GM15510 (cell line): ENCODE measurements around the gene KCNMA1.

ENCODE experiments used
- POLR2A ChIP-seq: IDR thresholded peaks from 3 replicates; pipeline ENCODE4 v1.6.1; 2011; ENCODE audit warnings: borderline replicate concordance; ENCODE audit not compliant: insufficient read length; ENCODE audit errors: extremely low read depth

The KCNMA1 gene

DNA sequence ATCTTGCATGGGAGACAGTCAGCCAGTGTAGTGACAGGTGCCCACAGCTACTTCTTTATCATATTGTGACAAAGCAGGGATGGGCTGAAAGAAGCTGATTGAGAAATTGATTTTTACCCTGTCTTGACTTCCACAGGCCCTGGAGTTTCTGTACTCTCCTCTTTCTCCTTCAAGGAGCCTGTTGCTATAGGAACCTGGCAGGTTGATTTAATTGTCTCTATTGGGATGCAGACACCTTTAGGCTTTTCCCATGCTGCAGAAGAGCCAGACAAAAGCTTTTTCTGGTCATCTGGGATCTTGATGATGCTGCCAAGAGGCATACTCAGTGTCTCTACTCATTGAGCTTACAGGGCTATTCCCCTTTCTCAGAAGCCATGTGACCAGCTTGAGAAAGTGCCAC is 754.8 kb downstream of the KCNMA1 start:
- no peak for TF ChIP-seq POLR2A

DNA sequence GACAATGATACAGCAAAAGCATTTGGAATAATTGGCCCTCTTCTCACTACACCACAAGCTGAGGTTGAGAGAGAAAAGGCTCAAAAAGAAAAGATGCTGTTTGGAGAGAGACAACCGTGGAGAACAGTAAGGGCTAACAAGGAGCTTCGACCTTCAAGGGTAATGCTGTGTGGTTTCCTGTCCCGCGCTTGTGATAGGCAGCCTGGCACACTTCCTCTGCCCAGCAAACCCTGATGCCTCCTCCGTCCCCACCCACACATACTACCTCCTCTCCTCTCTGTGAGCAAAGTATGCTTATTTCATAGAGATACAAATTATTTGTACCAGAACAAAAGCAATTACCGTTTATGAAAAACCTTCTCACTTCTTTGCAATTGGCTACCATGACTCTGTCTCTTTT is 755.4 kb downstream of the KCNMA1 start:
- no peak for TF ChIP-seq POLR2A

DNA sequence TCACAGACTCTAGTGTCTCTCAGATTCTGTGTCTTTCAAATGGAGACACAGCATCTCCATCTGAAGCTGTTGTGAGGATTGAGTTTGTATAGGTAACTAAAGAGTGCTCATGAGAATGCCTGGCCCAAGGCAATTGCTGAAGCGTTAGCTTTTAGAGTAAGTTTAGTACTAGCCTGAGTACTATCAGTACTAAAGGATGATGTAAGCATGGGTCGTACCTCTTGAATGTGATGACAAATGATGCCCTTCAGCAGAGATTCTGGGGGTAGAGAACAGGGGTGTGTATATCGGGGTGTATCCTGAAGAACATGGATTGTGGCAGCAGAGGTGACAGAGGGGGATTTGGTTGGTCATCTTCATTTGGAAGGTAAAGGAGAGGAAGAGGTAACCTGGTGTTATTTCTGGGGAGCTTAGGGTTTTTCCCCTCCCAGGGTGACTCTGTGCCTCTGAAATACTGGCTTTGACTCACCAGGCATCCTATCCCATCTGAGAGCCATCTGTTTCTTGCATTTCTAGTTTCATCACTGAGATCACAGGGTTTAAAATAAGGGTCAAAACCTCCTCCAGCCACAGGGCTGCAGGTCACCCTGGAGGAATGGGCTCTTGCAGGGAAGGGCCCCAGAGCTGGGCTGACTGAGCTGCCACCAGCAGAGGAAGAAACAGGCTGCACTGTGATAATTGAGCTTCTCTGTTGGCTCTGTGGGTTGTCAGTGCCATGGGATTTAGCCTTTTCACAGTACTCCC is 756.0 kb downstream of the KCNMA1 start:
- TF ChIP-seq POLR2A: no peak

DNA sequence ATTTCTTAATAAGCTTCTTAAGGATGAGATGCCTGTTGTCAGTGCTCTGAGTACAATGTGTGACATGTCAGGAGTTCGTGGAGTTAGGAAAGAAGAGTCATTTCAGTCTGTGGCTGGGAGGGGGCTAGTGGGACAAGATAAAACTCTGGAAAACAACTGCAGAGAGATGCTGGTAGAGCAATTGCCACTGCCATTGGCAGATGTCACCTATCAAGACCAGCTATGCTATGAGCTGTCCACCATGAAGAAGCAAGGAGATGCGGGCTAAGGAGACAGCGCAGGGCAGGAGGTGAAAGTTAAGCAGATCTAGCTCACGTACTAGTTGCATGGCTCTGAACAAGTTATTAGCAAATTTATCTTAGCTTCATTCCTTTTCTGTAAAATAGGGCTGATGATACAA is 756.7 kb downstream of the KCNMA1 start:
- TF ChIP-seq POLR2A: no peak

DNA sequence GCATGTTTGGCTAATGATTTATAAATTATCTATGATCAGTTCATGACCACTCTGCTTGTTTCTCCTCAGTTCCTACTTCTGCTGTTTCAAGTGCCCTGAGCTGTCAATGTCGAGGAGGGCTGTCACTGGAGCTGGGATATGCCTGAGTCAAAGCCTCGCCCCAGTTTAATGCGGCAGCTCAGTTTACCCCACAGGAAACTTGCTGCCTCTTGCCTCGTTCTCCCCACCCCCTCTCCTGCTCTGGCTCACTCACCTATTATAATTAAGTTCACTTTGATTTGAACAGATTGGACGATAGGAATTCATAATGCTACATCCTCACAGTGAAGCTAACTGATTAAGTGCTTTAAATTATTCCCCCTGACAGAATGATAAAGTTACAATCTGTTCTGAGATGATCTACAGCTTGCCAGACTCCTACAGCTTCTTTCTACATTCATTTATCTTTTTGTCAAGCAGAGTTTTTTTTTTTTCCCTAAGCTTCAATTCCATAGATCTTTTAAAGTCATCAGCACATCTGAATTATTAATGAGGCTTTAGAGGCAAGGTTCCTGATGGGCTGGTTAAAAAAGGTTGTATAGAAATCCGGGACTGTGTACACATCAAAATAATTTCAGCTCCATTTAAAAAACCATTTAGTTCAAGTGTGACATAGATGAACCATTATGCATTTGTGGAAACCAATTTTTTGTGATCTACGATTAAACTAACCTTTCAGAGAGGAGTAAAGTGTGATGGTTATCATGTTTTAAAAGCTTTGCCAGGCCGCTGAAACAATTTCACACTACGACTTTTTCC is 758.3 kb downstream of the KCNMA1 start:
- no peak for TF ChIP-seq POLR2A

DNA sequence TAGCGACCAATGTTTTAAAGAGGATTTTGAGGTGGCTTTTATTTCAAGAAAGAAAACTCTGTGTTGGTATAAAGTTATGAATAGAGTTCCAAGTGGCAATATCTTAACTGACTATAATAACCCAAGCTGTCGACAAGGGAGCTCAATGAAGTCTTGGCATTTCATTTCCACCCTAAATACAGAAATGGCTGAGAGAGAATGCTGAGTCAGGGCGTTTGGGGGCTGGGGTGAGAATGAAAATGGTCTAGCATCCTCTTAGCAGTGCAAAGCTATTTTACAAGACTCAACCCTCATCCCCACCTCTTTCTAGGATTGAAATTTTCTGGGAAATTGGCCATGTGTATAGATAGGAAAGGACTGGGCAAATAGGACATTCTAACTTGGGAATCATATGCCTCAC is 759.1 kb downstream of the KCNMA1 start:
- no peak for TF ChIP-seq POLR2A

DNA sequence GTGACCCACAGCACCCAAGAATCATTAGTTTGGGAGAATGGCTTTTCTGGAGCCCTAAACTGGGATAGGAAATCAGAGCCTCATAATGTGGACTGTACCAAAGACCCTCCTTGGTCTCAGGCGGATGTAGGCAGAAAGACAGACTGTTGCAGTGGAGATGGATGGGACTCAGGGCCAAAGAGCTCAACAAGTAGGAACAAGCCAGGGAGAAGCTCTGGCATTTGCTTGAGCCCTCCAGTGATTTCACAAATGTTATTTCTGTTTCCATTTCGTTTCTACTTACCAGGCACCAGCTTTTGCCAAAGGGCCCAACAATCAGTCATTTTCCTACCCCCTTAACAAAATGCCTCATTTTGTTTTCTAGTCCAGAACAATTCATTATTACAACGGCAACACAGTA is 762.7 kb downstream of the KCNMA1 start:
- no peak for TF ChIP-seq POLR2A

DNA sequence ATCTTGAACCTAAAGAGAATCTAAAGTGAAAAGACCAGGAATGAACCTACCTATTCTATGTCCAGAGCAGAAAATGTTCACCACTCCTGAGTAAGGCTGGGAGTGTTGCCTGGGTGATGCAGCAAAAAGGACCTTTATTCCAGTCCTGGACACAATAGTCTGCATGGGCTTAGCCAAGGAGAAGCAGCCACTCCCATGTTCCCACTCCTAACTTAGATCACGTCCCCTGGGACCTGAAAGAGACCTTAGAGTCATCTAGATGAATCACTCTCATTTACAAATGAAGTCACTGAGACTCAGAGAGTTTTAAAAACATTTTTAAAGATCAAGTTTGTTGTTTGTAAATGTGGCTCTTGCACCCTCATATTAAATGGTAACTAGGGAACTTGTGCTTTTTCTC is 763.4 kb downstream of the KCNMA1 start:
- no peak for TF ChIP-seq POLR2A

DNA sequence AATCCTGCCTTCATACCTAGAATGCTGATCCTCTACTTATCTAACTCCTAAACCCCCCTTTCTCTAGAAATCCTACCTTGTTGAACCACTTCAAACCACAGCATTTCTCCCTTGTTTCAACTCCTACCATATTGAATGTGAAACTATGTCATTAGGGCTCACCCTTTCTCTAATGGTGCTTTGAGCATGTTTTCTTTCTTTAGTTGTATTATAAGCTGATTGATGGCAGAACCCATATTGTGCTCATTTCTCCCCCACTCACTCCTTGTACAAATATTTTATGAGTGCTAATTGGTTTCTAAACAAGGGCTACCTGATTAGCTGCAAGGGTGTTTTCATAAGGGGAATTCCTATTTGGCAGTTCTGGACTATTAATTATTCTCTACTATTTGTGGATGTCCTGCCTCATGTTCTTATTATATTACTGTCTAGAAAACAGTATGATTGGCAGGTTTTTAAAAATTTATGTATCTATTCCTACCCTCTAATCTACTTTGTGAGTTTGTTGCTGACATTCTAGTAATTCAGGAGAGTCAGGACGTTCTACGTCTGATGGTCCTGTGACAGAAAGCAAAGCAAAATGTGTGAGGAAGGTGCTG is 765.8 kb downstream of the KCNMA1 start:
- no peak for TF ChIP-seq POLR2A

DNA sequence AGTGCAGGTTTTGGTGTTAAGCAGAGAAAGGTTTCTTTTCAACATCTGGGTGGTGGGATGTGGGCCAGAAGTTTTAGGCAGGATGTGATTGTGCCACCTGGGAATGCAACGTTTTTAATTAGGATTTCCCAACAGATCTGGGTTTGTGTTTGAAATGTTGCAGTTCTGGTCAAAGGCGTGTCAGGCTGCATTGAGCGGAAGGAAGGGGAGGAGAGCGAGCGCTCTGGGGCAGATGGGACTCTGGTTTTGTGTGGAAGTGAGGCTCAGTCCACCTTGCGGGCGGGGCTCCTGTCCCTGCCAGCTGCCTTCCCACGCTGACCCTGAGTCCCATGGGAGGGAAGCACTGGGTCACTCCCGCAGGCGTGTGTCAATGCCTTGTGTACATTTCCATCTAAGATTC is 767.7 kb downstream of the KCNMA1 start:
- no peak for TF ChIP-seq POLR2A

DNA sequence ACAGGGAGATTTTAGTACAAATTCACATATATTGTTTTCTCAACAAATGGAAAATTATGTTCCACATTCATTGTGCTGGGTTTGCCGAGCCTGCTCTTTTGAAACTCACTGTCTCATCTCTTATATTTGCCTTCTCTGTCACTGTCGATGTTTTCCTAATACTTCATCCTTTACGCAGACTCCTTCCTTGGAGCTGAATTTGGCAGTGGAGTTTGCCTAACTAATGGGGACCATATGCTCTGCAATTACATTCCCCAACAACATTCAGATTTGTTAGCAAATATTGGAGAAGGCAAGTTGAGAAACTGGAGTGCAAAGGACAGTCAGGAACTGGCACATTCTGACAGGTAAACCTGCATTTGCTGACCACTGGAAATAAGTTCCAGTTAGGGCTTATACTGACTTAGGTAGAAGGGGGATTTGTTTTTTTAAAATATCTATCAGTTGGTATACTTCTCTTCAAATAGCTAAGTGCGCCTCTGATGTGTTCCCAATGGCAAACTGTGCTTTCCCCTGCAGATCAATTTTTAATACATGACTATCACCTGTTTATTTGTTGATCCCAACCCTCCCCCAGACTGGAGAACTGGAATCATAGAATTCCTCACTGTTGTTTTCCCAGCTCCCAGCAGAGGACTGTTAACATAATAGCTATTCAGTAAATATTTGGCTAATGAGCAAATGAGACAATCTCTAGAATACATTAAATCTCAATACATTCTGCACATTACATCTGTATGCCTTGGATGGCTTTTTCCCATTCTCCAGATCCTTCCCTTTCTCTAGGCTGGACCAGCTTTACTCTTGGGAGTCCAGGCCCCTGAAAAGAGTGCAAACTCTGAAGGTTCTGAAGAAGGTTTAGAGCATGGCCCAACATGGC is 769.3 kb downstream of the KCNMA1 start:
- TF ChIP-seq POLR2A: no peak

DNA sequence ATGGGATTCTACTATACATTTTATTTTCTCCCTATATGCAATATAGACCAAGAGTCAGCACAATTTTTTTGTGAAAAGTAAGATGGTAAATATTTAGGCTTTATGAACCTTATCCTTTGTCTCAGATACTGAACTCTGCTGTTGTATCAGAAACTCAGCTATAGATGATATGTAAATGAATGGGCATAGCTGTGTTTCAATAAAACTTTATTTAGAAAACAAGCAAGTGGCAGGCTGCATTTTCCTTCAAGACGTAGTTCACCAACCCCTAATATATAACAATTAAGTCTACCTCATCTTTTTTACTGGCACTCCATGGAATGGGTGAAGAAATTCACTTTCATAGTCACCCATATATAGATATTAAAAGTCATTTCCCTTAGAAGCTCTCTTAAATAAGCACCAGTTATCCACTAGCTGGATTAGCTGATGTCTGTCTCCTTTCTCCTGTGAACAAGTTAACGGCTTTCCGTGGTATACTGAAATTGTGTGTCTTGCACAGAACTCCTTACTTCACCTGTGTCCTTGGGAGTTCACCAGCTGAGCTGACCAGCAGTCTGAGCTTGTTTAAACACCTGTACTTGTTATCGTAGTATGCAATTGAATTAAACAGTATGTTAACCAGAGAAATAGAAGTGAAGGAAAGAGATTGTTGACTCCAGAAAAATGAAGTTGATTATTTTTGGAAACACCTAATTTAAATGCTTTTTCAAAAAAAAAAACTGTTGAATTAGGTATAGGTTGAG is 770.6 kb downstream of the KCNMA1 start:
- TF ChIP-seq POLR2A: no peak

DNA sequence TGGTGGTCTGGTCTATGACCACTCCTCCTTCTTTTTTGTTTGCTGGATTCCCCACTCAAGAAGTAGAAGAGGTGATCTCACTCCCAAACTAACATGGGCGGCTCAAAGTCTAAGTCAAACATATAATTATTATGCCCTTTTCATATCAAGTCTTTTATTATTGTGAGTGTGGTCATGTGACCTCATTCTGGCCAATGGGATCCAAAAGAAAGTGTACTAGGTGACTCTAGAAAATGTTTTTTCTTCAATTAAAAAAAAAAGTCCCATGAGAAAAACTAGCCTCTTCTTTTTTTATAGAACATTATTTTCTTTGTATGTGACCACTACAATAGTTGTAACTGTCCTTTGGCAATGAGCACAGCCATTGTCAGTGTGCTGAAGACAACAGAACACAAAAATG is 772.7 kb downstream of the KCNMA1 start:
- TF ChIP-seq POLR2A: no peak

DNA sequence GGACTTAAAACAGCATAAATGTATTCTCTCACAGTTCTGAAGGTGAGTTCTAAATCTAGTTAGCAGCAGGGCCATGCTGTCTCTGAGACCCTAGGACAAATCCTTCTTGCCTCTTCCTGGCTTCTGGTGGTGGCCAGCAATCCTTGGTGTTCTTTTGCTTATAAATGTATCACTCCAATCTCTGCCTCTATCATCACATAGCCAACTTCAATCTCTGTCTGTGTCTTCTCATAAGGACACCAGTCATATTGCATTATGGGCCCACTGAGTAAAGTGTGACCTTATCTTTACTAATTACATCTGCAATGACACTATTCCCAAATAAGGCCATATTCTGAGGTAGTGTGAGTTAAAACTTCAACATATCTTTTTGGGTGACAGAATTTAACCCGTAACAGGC is 778.9 kb downstream of the KCNMA1 start:
- TF ChIP-seq POLR2A: no peak
